Activated CD8-positive, alpha-beta memory T cell treated with anti-CD3 and anti-CD28 coated beads for 1 hour (primary cell): ENCODE data around the gene CPAMD8.
"Not testable (repeated sequence)": the region's sequence is repeated elsewhere in the genome, so short reads cannot be mapped to it uniquely, and the experiment has no call there.

Source experiments
- DNase-seq, 2 donors: peaks; one replicate each; pipeline ENCODE4 v3.0.0-alpha.2; 2020; ENCODE audit warnings: low read depth in 1 of 2; ENCODE audit errors: extremely low read depth in 1 of 2

Gene CPAMD8

DNA sequence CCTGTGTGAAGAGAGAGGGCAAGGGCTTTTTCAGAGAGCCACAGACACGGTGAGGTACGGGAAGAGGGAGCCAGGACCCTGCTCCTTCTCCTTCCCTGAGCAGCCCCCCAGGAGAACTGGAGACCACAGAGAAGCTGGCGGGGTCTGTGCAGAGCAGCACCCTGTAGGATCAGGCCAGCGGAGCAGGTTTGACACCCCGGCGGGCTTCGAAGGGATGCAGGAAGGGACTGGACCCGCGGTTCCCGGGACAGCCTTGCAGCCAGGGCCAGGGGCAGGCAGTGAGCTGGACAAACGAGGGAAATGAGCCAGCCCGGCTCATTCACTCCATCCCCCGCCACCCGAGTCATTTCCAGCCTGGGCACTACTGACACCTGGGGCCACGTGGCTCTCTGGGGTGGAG lies 22.2 kb downstream of the CPAMD8 start:
- no peak for DNase-seq

DNA sequence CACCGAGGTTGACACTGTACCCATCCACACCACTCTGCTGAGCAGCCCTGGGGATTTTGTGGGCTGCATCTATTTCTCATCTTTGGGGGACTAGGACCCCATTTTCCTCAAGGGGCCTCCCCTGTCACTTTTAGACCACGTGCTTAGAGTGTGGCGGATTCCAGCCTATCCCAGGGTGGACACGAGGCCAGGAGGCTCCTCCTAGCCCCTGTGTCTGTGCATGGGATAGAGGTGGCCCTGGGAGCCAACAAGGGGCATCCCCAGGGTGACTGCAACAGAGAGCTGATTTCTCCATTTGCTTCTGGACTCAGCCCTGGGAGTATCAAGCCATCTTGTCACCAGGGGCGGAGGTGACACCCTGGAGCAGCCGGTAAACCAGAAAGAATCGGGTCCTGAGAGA lies 24.2 kb downstream of the CPAMD8 start:
- no peak for DNase-seq

DNA sequence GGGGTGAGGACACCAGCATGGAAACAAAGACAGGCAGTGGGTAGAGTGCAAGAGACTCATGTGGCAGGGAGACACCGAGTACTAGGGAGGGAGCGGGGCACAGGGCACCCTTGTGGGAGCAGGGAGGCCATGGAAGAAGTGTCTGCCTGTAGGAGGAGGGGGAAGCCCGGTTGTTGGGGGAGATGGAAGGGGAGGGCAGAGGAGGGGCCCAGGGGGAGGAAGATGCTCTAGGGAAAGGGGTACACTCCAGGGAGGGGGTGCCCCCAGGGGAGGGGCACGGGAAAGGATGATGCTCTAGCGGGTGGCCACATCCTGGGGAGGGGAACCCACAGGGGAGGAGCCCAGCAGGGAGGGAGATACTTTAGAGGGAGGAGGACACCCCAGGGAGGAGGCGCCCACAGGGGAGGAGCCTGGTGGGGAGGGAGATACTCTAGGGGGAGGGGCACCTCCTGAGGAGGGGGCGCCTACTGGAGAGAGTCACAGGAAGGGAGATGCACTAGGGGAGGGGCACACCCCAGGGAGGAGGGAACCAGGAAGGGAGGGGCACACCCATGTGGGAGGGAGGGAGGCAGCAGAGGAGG lies 24.9 kb downstream of the CPAMD8 start:
- DNase-seq: peak; percentile 32 to 68

DNA sequence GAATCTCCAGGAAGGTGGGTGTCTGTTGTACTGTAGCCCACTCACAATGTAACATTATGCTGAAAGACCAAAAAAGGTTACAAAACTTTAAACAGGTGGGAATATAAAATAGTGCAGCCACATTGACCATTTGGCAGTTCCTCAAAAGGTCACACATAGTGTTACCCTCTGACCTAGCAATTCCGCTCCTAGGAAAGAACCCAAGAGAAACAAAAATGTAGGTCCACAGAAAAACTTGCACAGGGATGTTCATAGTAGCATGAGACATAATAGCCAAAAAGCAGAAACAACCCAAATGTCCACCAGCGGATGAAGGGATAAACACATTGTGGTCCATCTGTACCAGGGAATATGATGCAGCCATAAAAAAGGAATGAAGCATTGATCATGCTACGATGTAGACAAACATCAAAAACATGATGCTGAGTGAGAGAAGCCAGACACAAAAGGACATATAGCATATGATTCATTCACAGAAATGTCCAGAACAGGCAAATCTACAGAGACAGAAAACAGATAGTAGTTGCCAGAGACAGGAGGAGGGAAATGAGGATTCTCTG lies 27.9 kb downstream of the CPAMD8 start:
- DNase-seq: no peak

DNA sequence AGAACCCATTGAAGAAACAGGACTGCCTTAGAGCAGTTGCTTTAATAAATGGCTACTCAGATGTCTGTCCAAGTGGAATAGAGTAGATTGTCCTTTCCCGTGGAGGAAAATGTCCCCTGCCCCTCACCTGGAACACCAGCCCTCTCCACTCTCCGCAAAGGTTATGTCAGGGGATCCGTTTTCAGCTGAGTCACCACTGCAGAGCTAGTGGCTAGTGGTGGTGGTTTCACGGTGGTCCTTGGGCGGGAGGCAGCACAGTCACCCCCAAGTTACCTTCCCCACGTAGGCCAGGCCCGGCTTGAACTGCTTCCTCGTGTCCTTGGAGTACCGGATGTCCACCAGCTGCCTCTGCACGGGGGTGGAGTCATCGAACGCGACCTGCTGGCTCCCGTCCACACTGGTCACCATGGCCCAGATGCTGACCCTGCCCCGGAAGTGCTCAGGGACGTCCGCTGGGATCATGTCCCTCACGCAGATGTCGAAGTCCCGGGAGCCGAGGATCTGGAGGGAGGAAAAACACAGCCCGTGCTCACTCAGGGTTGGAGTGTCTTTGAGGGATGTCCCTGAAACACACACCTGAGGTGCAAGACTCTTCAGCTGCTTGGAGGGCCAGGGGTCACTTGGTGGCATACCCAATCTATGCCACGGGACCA lies 29.6 kb downstream of the CPAMD8 start:
- not testable (repeated sequence) for DNase-seq

DNA sequence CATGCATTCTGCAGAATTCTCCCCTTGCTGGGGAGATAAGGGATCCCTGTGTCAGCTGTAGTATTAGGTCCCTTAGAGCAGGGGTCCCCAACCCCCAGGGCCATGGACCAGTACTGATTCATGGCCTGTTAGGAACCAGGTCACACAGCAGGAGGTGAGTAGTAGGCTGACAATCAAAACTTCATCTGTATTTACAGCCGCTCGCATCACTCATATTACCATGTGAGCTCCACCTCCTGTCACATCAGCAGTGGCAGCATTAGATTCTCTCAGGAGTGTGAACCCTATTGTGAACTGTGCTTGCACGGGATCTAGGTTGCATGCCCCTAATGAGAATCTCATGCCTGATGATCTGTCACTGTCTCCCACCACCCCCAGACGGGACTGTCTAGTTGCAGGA lies 37.9 kb downstream of the CPAMD8 start:
- DNase-seq: no peak

DNA sequence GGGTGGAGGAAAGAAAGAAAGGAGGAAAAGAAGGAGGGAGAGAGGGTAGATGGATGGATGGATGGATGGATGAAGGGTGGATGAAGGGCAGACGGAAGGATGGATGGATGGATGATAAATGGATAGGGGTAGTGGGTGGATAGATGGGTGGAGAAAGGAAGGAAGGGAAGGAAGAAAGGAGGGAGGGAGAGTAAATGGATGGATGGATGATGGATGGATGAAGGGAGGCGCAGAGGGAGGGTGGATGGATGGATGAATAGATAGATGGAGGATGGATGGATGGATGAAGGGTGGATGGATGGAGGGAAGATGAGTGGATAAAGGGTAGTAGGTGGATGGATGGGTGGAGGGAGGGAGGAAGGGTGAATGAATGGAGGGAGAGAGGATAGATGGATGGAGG lies 41.2 kb downstream of the CPAMD8 start:
- DNase-seq: no peak

DNA sequence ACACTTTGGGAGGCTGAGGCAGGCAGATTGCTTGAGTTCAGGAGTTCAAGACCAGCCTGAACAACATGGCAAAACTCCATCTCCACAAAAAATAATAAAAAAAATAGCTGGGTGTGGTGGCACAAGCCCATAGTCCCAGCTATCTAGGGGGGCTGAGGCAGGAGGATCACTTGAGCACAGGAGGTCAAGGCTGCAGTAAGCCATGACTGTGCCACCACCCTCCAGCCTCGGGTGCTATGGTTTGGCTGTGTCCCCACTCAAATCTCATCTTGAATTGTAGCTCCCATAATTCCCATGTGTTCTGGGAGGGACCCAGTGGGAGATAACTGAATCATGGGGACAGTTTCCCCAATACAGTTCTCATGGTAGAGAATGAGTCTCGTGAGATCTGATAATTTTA lies 44.0 kb downstream of the CPAMD8 start:
- not testable (repeated sequence) for DNase-seq

DNA sequence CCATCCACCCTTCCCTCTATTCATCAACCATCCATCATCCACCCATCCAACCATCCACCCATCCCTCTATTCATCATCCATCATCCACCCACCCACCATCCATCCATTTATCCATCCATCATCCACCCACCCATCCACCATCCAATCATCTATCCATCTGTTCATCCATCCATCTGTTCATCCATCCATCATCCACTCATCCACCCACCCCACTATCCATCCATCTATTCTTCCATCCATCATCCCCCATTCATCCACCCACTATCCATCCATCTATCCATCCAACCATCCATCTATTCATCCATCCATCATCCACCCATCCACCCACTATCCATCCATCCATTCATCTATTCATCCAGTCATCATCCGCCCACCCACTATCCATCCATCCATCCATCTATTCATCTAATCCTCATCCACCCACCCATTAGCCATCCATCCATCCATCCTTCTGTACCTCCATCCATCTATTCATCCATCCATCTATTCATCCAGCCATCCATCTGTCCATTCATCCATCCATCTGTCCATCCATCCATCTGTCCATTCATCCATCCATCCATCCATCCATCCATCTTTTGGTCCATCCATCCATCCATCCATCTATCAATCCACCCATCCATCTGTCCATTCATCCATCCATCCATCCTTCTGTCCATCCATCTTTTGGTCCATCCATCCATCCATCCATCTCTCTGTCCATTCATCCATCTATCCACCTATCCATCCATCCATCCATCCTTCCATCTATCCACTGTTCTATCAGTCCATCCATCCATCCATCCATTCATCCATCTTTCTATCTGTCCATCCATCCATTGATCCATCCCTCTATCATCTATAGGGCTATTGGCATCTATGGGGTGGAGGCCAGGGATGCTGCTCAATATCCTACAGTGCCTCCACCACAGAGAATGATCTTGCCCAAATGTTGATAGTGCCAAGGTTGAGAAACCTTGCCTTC lies 47.5 kb downstream of the CPAMD8 start:
- DNase-seq: no peak

DNA sequence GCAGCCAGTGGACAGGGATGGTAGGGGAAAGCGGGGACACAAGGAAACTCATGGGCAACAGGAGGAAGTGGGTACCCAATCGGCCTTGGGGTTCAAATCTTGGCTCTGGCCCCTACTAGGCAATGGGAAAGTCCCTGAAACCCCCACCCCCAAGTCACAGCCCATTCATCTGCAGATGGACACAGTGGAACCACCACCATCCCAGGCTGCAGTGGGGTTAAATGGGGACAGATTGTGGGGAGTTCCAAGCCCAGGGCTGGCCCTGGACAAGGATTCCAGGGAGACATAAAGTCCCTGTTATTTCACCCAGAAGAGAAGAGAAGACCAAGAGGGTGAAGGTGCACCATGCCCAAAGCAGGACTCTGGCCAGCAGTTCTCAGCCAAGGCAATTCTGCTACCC lies 48.5 kb downstream of the CPAMD8 start:
- DNase-seq: no peak

DNA sequence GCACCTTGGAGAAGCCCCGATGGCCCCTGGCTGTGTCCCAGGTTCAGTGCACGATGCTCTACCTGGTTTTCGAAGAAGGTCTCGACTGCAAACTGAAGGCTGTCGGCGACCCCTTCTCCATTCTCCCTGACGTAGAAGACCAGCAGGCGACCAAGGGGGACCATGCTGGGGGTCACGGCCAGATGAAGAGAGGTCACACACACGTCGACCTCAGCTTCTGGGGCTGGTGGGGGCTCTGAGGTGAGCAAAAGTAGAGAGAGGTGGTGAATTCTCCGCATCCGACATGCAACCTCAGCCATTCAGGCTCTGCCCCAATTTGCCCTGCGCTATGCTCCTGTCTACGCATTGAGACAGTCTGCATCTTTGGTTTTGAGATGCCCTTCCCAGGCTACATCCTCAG lies 49.3 kb downstream of the CPAMD8 start:
- no peak for DNase-seq

DNA sequence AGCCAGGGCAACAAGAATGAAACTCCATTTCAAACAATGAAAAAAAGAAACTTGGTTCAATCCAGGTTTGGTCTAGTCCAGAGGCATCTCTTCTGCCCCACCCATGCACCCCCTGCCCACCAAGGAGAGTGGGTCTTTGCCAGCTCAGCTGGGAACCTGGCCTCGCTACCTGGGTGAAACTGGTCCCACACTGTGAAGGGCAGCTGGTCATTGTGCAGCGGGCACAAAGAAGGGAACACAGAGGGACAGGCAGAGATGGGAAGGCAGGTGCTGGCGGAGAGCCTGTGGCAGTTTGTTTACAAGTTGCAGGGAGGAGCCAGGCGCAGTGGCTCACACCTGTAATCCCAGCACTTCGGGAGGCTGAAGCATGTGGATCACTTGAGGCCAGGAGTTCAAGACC lies 50.2 kb downstream of the CPAMD8 start:
- DNase-seq: no peak

DNA sequence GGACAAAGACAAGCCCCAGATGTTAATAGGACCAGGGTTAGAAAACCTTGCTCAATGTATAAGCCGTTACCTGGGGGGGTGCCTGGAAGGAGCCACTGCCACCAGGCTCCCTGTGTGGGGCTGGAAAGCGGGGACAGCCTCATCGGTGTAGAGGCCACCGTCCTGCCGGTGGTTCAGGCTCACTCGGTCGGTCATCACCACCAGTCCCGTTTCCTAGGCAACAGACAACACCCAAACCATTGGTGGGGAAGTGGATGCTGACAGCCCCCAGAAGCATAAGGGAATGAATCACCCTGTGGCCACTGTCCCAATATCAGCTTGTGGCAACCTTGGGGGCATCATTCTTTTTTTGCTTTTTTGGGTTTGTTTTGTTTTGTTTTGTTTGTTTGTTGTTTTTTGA lies 55.8 kb downstream of the CPAMD8 start:
- DNase-seq: no peak

DNA sequence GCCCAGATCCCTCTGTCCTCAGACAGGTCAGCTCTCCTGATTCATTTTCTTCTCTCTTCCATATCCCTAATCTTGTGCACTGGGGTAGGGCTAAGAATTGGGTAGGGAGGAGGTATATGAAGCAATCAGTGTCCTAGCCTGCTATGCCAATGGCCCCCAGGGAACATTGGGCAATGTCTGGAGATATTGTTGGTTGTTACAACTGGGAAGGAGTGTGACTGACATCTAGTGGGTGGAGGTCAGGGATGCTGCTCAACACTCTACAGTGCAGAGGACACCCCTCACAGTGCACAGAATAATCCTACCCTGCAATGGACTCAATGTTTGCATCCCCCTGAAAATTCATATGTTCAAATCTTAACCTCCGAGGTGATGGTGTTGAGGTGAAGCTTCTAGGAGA lies 57.5 kb downstream of the CPAMD8 start:
- DNase-seq: no peak

DNA sequence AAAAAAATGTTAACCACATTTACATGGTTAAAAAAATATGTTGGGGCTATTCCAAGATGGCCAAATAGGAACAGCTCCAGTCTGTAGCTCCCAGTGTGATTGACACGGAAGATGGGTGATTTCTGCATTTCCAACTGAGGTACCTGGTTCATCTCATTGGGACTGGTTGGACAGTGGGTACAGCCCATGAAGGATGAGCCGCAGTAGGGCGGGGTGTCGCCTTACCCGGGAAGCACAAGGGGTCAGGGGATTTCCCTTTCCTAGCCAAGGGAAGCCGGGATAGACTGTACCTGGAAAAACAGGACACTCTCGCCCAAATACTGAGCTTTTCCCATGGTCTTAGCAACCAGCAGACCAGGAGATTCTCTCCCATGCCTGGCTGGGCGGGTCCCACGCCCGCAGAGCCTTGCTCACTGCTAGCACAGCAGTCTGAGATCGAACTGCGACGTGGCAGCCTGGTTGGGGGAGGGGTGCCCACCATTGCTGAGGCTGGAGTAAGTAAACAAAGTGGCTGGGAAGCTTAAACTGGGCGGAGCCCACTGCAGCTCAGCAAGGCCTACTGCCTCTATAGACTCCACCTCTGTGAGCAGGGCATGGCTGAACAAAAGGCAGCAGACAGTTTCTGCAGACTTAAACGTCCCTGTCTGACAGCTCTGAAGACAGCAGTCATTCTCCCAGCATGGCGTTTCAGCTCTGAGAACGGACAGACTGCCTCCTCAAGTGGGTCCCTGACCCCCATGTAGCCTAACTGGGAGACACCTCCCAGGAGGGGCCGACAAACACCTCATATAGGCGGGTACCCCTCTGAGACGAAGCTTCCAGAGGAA lies 65.4 kb downstream of the CPAMD8 start:
- DNase-seq: not testable (repeated sequence)

DNA sequence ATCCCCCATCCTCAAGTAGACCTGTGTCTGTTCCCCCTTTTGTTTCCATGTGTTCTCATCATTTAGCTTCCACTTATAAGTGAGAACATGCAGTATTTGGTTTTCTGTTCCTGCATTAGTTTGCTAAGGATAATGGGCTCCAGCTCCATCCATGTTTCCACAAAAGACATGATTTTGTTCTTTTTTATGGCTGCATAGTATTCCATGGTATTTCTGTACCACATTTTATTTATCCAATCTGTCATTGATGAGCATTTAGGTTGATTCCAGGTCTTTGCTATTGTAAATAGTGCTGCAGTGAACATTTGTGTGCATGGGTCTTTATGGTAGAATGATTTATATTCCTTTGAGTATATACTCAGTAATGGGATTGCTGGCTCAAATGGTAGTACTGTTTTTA lies 68.3 kb downstream of the CPAMD8 start:
- not testable (repeated sequence) for DNase-seq

DNA sequence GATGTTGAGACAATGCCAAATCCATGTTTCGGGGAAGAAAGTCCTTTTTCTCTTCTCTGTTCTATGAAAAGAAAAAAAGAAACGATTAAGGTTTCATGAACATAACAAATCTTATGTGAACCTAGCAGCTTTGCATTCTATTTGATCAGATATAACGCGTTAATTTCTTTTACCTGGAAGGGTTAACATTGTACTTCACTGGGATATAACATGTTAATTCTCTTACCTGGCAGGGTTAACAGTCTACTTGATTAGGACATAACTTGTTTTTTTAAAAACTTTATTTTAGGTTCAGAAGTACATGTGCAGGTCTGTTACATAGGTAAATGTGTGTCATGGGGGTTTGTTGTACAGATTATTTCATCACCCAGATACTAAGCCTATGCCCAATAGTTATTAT lies 68.8 kb downstream of the CPAMD8 start:
- DNase-seq: no peak

DNA sequence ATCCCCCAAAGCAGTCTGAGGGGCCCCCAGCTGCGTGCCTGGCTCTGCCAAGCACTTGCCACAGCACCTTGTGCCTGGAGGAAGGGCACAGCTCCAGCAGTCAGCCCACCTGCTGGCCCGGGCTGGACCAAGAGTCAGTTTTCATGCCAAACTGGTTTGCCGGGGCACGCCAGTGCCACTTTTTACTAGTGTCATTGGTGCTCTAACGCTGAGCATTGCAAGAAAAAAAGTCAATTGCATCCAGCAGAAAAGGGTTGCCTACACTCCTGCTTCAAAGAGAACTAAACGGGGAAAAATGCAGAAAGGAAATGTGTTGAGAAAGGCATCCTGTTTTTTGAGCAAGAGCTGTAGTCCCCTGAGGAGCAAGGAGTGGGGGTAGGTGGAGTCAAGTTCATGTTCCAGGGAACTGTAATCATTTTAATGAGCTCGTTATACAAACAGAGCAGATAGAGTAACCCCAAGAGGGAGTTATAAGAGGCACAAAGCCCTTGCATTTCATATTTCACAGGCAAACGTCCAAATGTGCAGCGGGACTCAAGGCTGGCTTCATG lies 69.4 kb downstream of the CPAMD8 start:
- DNase-seq: no peak

DNA sequence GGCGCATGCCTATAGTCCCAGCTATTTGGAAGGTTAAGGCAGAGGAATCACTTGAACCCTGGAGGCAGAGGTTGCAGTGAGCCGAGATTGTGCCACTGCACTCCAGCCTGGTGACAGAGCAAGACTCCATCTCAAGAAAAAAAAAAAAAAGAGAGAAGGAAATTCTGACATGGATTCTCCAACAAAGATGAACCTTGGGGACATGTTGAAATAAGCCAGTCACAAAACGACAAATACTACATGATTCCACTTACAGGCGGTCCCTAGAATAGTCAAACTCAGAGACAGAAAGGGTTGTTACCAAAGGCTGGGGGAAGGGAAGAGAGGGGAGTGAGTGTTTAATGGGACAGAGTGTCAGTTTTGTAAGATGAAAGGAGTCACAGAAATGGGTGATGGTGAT lies 71.4 kb downstream of the CPAMD8 start:
- DNase-seq: no peak

DNA sequence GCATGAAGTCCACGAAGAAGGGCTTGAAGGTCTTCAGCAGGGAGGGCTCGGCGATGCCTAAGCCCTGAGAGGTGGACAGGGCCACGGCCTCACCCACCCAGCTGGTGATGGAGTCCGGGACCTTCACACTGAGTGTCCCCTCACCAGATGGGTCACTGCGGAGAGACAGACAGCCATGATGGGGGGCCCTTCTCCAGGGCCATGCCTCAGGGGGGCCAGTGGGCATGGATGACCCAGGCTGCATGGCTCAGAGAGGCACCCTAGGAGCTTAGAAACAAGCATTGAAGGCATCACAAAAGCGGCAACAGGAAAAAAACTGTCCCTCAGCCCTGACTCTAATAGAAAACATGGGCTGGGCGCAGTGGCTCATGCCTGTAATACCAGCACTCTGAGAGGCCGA lies 74.6 kb downstream of the CPAMD8 start:
- DNase-seq: no peak
